Fibroblast of pulmonary artery (primary cell): ENCODE results near the gene GALT.

ENCODE experiments used
- DNase-seq: peaks from one replicate; pipeline ENCODE4 v3.0.0-alpha.2; 2010; ENCODE audit warnings: low read depth
- H3K4me3 ChIP-seq: replicated peaks from 2 replicates; pipeline ENCODE4 v1.5.1; 2011; ENCODE audit warnings: low read depth, mild to moderate bottlenecking, control low read depth, low read length, moderate library complexity
- TF ChIP-seq, protein P1 (sequence below): IDR thresholded peaks from 2 replicates; pipeline ENCODE4 v1.5.1; 2011; ENCODE audit warnings: mild to moderate bottlenecking, control low read depth, low read length, inconsistent platforms; ENCODE audit errors: missing control alignments

Gene GALT

GRCh38 chr9:34606905-34607304 is 39.6 kb upstream of the GALT start:
- no peak for DNase-seq
- no peak overlapping the region for H3K4me3 ChIP-seq
- TF ChIP-seq, protein P1, sequence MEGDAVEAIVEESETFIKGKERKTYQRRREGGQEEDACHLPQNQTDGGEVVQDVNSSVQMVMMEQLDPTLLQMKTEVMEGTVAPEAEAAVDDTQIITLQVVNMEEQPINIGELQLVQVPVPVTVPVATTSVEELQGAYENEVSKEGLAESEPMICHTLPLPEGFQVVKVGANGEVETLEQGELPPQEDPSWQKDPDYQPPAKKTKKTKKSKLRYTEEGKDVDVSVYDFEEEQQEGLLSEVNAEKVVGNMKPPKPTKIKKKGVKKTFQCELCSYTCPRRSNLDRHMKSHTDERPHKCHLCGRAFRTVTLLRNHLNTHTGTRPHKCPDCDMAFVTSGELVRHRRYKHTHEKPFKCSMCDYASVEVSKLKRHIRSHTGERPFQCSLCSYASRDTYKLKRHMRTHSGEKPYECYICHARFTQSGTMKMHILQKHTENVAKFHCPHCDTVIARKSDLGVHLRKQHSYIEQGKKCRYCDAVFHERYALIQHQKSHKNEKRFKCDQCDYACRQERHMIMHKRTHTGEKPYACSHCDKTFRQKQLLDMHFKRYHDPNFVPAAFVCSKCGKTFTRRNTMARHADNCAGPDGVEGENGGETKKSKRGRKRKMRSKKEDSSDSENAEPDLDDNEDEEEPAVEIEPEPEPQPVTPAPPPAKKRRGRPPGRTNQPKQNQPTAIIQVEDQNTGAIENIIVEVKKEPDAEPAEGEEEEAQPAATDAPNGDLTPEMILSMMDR: no peak

- DNase-seq: no peak
- TF ChIP-seq, protein P1: no peak
- no peak overlapping the region for H3K4me3 ChIP-seq
Measured at GRCh38 chr9:34607331-34607730, 39.1 kb upstream of the GALT start.

DNA sequence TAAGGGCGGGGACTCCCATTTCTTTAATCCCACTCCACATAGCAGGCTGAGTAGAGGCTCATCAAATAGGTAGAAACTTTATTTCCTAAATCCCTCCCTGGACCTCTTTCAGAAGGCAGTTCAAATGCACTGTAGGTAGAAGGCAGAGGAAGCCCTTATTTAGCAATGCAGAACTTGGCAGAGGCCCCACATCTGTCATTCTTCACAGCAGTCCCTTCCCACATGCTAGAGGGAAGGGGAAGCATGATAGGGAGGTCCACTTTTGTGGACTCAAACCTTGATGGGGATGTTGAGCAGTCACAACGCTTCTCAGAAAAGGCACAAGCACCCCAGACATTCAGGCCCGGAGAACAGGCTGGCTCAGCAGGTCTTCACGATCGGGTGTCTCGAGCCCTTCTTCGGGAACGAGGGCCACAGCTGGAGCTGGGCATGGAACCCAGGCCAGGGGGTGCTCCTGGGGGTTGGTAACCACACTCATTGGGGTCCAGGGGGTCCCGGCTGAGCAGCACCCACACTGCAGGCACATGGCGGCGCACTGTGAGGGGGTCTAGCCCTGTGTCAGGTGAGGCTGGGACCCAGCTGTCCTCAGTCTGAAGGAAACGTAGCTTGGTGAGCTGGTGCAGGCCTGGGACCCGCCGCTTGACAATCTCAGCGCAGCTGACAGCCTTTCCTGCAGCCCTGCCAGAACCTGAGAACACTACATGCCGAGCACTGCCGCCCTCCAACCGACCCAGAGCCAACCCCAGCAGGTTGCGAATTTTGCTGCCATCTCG is 35.9 kb upstream of the GALT start:
- no peak for DNase-seq
- peak overlapping the region; percentile 88 for H3K4me3 ChIP-seq
- TF ChIP-seq, protein P1: no peak

DNA sequence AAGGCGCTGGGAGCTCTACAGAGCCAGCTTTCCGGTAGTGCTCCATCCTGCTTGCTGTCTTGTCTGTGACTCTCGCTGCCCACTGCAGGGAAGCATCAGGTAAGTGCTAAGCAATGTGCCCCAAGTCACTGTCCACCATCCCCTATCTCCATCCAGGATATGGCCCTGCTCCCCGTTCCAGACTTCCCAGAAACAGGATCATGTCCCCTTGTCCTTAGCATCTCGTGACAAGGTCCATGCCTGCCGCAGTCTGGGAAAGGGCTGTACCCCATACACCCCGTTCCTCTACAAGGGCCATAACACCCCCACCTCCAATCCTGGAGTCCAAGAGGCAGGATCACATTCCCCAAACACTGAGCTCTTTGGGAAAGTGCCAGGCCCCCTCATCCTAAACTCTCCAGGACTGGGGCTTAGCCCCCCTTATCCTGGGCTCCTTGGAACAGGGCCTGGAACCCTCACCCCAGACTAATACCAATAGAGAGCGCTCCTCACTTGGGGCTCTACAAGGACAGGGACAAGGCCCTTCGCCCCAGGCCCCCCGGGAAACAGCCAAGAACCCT is 35.1 kb upstream of the GALT start:
- DNase-seq: no peak
- H3K4me3 ChIP-seq: peak overlapping the region; percentile 88
- TF ChIP-seq, protein P1: no peak

GRCh38 chr9:34611811-34612787 is 34.4 kb upstream of the GALT start, which contains the start of gene RPP25L:
RPP25L (minus strand) TSS chr9:34612097; CDS start chr9:34611296, 801 bp downstream.
- peak within 1 kb of the TSS; percentile 88 for H3K4me3 ChIP-seq
- peak; percentile 84 for DNase-seq
- TF ChIP-seq, protein P1: no peak

DNA sequence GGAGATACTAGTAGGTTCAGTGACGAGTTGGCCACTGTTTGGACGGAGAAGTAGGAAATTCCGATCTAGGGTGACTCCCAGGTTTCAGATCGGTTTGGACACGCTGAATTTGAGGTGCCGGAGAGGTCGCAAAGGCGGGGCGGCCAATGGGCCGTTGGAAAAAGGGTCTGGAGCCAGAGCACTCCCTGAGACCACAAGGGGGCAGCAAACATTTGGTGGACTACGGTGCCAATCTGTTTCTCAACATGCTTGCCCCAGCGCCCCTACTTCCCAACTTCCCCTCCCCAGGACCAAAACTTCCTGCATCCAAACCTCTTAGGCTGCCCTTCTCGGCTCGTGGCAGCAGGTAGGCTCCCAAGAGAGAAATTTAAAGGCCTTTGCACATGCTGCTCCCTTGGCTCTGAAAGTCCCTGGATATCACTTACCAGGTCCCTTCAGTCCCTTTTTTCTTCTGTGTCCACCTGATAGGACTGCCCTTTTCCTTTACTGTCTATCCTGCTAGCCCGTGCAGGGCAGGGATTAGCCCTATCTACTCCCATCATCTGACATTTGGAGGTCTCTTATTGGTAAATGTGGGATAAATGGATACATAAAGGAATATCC is 33.6 kb upstream of the GALT start:
- peak overlapping the region; percentile 88 for H3K4me3 ChIP-seq
- DNase-seq: peak; percentile 77
- TF ChIP-seq, protein P1: peak; percentile 87
